NCI-H2029 treated with DMSO at 0.1 percent for 48 hours (cell line): ENCODE results near the gene CHSY3.

Experiments used
- DNase-seq: peaks from one replicate; lab custom pipeline; 2025; lab: John Stamatoyannopoulos, UW

The CHSY3 gene

GRCh38 chr5:129945774-129946270, 41.6 kb downstream of the CHSY3 start:
- no peak for DNase-seq

GRCh38 chr5:129951039-129951438, 46.8 kb downstream of the CHSY3 start:
- DNase-seq, result no peak

GRCh38 chr5:129958581-129958980, 54.3 kb downstream of the CHSY3 start:
- no peak for DNase-seq

- no peak for DNase-seq
Measured at GRCh38 chr5:129960831-129961230, 56.6 kb downstream of the CHSY3 start.

- no peak for DNase-seq
Measured at GRCh38 chr5:129962506-129962905, 58.2 kb downstream of the CHSY3 start.

GRCh38 chr5:129963359-129963758, 59.1 kb downstream of the CHSY3 start:
- DNase-seq, result no peak

GRCh38 chr5:129966071-129966470, 61.8 kb downstream of the CHSY3 start:
- DNase-seq, result no peak

- no peak for DNase-seq
Measured at GRCh38 chr5:129971714-129972113, 67.4 kb downstream of the CHSY3 start.

GRCh38 chr5:129972465-129973141, 68.3 kb downstream of the CHSY3 start:
- DNase-seq, result no peak

- DNase-seq, result no peak
Measured at GRCh38 chr5:129973716-129974426, 69.6 kb downstream of the CHSY3 start.

- DNase-seq, result no peak
Measured at GRCh38 chr5:129977810-129978209, 73.5 kb downstream of the CHSY3 start.

- DNase-seq, result no peak
Measured at GRCh38 chr5:129978270-129978669, 74.0 kb downstream of the CHSY3 start.

GRCh38 chr5:129988453-129988852, 84.2 kb downstream of the CHSY3 start:
- no peak for DNase-seq

- no peak for DNase-seq
Measured at GRCh38 chr5:129991780-129992179, 87.5 kb downstream of the CHSY3 start.

GRCh38 chr5:129996896-129997295, 92.6 kb downstream of the CHSY3 start:
- DNase-seq, result no peak

- DNase-seq, result no peak
Measured at GRCh38 chr5:130000460-130000859, 96.2 kb downstream of the CHSY3 start.

- DNase-seq, result no peak
Measured at GRCh38 chr5:130002183-130002582, 97.9 kb downstream of the CHSY3 start.

GRCh38 chr5:130002876-130003275, 98.6 kb downstream of the CHSY3 start:
- DNase-seq, result no peak

GRCh38 chr5:130011986-130012385, 107.7 kb downstream of the CHSY3 start:
- DNase-seq, result no peak

- no peak for DNase-seq
Measured at GRCh38 chr5:130017173-130017572, 112.9 kb downstream of the CHSY3 start.

GRCh38 chr5:130018641-130019040, 114.4 kb downstream of the CHSY3 start:
- DNase-seq, result no peak

GRCh38 chr5:130021000-130021399, 116.7 kb downstream of the CHSY3 start:
- no peak for DNase-seq

GRCh38 chr5:130021876-130022275, 117.6 kb downstream of the CHSY3 start:
- DNase-seq, result no peak

- DNase-seq, result no peak
Measured at GRCh38 chr5:130023604-130024003, 119.3 kb downstream of the CHSY3 start.
